OCI-LY1 (cell line): ENCODE data around the gene PHOSPHO2.

Experiments used
- H2AFZ ChIP-seq: fragments of 200-600 bp; sonication (generic), shearing (Covaris generic); 2 replicates; pipeline ENCODE4 v1.6.0; 2014; ENCODE audit warnings: antibody characterized with exemption, mild to moderate bottlenecking, low read length
- H3F3A ChIP-seq: fragments of 200-600 bp; sonication (generic), shearing (Covaris generic); 2 replicates; pipeline ENCODE4 v1.6.0; 2014; ENCODE audit warnings: mild to moderate bottlenecking, antibody characterized with exemption, low read length, moderate library complexity; ENCODE audit not compliant: insufficient read depth
- H3K27ac ChIP-seq: fragments of 200-600 bp; sonication (generic); 2 replicates; pipeline ENCODE4 v1.5.1; 2014; ENCODE audit warnings: low read length, mixed run types, mild to moderate bottlenecking, low read depth; ENCODE audit not compliant: poor library complexity, severe bottlenecking
- H3K27me3 ChIP-seq: fragments of 200-600 bp; sonication (generic); 2 replicates; pipeline ENCODE4 v1.6.0; 2014; ENCODE audit warnings: antibody characterized with exemption, mild to moderate bottlenecking, low read length, moderate library complexity; ENCODE audit not compliant: insufficient read depth
- H3K36me3 ChIP-seq: fragments of 200-600 bp; sonication (generic); 2 replicates; pipeline ENCODE4 v1.6.1; 2014; ENCODE audit warnings: mild to moderate bottlenecking, antibody characterized with exemption, low read length, moderate library complexity, mixed read lengths; ENCODE audit not compliant: insufficient read depth
- H3K4me1 ChIP-seq: fragments of 200-600 bp; sonication (generic); 2 replicates; pipeline ENCODE4 v1.5.1; 2014; ENCODE audit warnings: mild to moderate bottlenecking, low read length, moderate library complexity; ENCODE audit not compliant: insufficient read depth, severe bottlenecking
- H3K4me2 ChIP-seq: fragments of 200-600 bp; sonication (generic), shearing (Covaris generic); 2 replicates; pipeline ENCODE4 v1.6.1; 2014; ENCODE audit warnings: low read length
- H3K4me3 ChIP-seq: fragments of 200-600 bp; sonication (generic); 2 replicates; pipeline ENCODE4 v1.5.1; 2014; ENCODE audit warnings: low read length, low read depth, mild to moderate bottlenecking, mixed read lengths; ENCODE audit not compliant: poor library complexity, severe bottlenecking
- H3K79me2 ChIP-seq: fragments of 200-600 bp; shearing (Covaris generic); 2 replicates; pipeline ENCODE4 v1.6.1; 2016; ENCODE audit warnings: mixed run types, low read length, mixed read lengths; ENCODE audit not compliant: insufficient read depth
- H3K9ac ChIP-seq: fragments of 200-600 bp; sonication (generic), shearing (Covaris generic); 2 replicates; pipeline ENCODE4 v1.6.1; 2014; ENCODE audit warnings: mild to moderate bottlenecking, low read length, mixed read lengths
- H3K9me2 ChIP-seq: fragments of 200-600 bp; sonication (generic), shearing (Covaris generic); 2 replicates; pipeline ENCODE4 v1.6.1; 2014; ENCODE audit warnings: low read depth, mild to moderate bottlenecking, low read length, mixed read lengths
- H3K9me3 ChIP-seq: fragments of 200-600 bp; shearing (Covaris generic); 2 replicates; pipeline ENCODE4 v1.6.1; 2014; ENCODE audit warnings: low read length, mixed read lengths
- H4K20me1 ChIP-seq: fragments of 200-600 bp; sonication (generic), shearing (Covaris generic); 2 replicates; pipeline ENCODE4 v1.6.0; 2016; ENCODE audit warnings: mild to moderate bottlenecking, low read length; ENCODE audit not compliant: insufficient read depth
- CTCF ChIP-seq: fragments of 200-600 bp; sonication (generic), shearing (Covaris generic); IDR thresholded peaks from 2 replicates; pipeline ENCODE4 v1.5.1; 2017; ENCODE audit warnings: mild to moderate bottlenecking, antibody characterized with exemption, low read length, moderate library complexity, mixed read lengths
- EZH2 ChIP-seq: fragments of 200-600 bp; sonication (generic), shearing (Covaris generic); IDR thresholded peaks from 2 replicates; pipeline ENCODE4 v1.8.0; 2017; ENCODE audit warnings: borderline replicate concordance, mixed run types, mild to moderate bottlenecking, antibody characterized with exemption, low read length, moderate library complexity, mixed read lengths

The PHOSPHO2 gene

GRCh38 chr2:169716238-169716886 lies 22.1 kb downstream of the PHOSPHO2 start:
- Histone ChIP-seq H3K27me3 (no peaks in the 10 kb centered on the region), H3K79me2 (no peaks in the 10 kb centered on the region), H4K20me1 (no peaks in the 10 kb centered on the region), H3K36me3 (no peaks in the 10 kb centered on the region), H3K9me2 (no peaks in the 10 kb centered on the region), H3F3A (no peaks in the 10 kb centered on the region), H3K9ac (no peak overlapping the region), H3K27ac (no peak overlapping the region), H2AFZ (no peak overlapping the region), H3K4me2 (no peak overlapping the region), H3K4me3 (no peak overlapping the region), H3K4me1 (no peaks in the 10 kb centered on the region), H3K9me3 (no peaks in the 10 kb centered on the region)
- TF ChIP-seq EZH2, result no peak
- TF ChIP-seq CTCF, result no peak

- no peak overlapping the region for H3K27ac ChIP-seq
- no peaks in the 10 kb centered on the region for H3F3A ChIP-seq
- TF ChIP-seq CTCF, result no peak
- no peak for TF ChIP-seq EZH2
- no peak overlapping the region for H3K9ac ChIP-seq
- H3K4me3 ChIP-seq, result no peak overlapping the region
- H3K36me3 ChIP-seq, result no peaks in the 10 kb centered on the region
- no peak overlapping the region for H2AFZ ChIP-seq
- no peaks in the 10 kb centered on the region for H3K9me2 ChIP-seq
- no peaks in the 10 kb centered on the region for H4K20me1 ChIP-seq
- H3K4me2 ChIP-seq, result no peak overlapping the region
- no peaks in the 10 kb centered on the region for H3K79me2 ChIP-seq
- no peaks in the 10 kb centered on the region for H3K27me3 ChIP-seq
- no peaks in the 10 kb centered on the region for H3K9me3 ChIP-seq
- H3K4me1 ChIP-seq, result no peaks in the 10 kb centered on the region
Measured at GRCh38 chr2:169716938-169717690, 22.8 kb downstream of the PHOSPHO2 start.

GRCh38 chr2:169717691-169718063 lies 23.4 kb downstream of the PHOSPHO2 start:
- Histone ChIP-seq H3K27ac (no peak overlapping the region), H3K9ac (no peak overlapping the region), H3K9me2 (no peaks in the 10 kb centered on the region), H3K4me1 (no peaks in the 10 kb centered on the region), H3F3A (no peaks in the 10 kb centered on the region), H3K79me2 (no peaks in the 10 kb centered on the region), H4K20me1 (no peaks in the 10 kb centered on the region), H3K27me3 (no peaks in the 10 kb centered on the region), H3K4me3 (no peak overlapping the region), H3K4me2 (no peak overlapping the region), H3K36me3 (no peaks in the 10 kb centered on the region), H2AFZ (no peak overlapping the region), H3K9me3 (no peaks in the 10 kb centered on the region)
- TF ChIP-seq CTCF (no peak), EZH2 (no peak)
